GM12878 (cell line): ENCODE data around the gene DMD. TPM values are rescaled to one million over a fixed set of nuclear protein-coding genes. Genes with fewer than 3 reads are reported as not detected.

ENCODE experiments used
- ATAC-seq: fragments of 200-7000 bp; cut with Tn5 transposase; 3 replicates; pipeline ENCODE4 v1.9.1; 2020; ENCODE audit warnings: mild to moderate bottlenecking, moderate library complexity
- BruUV-seq: library from RNA; stranded (reverse); fragments of 400-500 nt; replicated peaks from 2 replicates; lab custom pipeline; 2021; lab: Mats Ljungman, UMichigan
- CTCF ChIA-PET: fragments of 300-600 bp; sonication (Branson Sonifier 250); formaldehyde crosslinking; extraction: SDS; loops from one replicate; lab custom pipeline; 2021; ENCODE audit warnings: inconsistent platforms; lab: Yijun Ruan, JAX
- POLR2A ChIA-PET: fragments of 350-600 bp; formaldehyde crosslinking; extraction: SDS; loops from one replicate; lab custom pipeline; 2021; ENCODE audit warnings: inconsistent platforms; lab: Charles Lee
- RAD21 ChIA-PET: fragments of 300-600 bp; sonication (Branson Sonifier 250); formaldehyde crosslinking; loops from one replicate; lab custom pipeline; 2023; ENCODE audit warnings: antibody characterized with exemption; ENCODE audit not compliant: unreplicated experiment; lab: Charles Lee
- SMC1A ChIA-PET: fragments of 300-600 bp; sonication (Branson Sonifier 250); formaldehyde crosslinking; loops from one replicate; lab custom pipeline; 2023; ENCODE audit not compliant: unreplicated experiment, uncharacterized antibody; lab: Charles Lee
- DNase-seq: peaks from one replicate; pipeline ENCODE4 v3.0.0-alpha.2; 2011; ENCODE audit warnings: low read depth, low spot score
- FAIRE-seq: peaks from 3 replicates; lab custom pipeline; 2011; peaks lifted over from hg19 to GRCh38; lab: Jason Lieb, UNC
- H2AFZ ChIP-seq: 2 replicates; pipeline ENCODE4 v1.6.0; 2011; ENCODE audit warnings: low read depth, low read length, control low read depth; ENCODE audit not compliant: control insufficient read depth
- H3K27ac ChIP-seq: 2 replicates; pipeline ENCODE4 v1.5.1; 2011; ENCODE audit warnings: control low read depth; ENCODE audit not compliant: control insufficient read depth, insufficient read depth
- H3K27me3 ChIP-seq, 2 experiments: replicated peaks in 1 of 2; 2 replicates each; pipeline versions ENCODE4 v1.6.0 to v1.6.1; 2011; ENCODE audit warnings: low read length in 1 of 2; ENCODE audit not compliant: control insufficient read depth in 2 of 2, insufficient read depth in 2 of 2
- H3K36me3 ChIP-seq, 2 experiments: 2 replicates each; pipeline ENCODE4 v1.5.1; 2011; ENCODE audit warnings: low read length in 1 of 2; ENCODE audit not compliant: control insufficient read depth in 2 of 2, insufficient read depth in 2 of 2
- H3K4me1 ChIP-seq: 2 replicates; pipeline ENCODE4 v1.6.1; 2011; ENCODE audit warnings: mild to moderate bottlenecking, low read length, moderate library complexity, mixed read lengths; ENCODE audit not compliant: control insufficient read depth, insufficient read depth
- H3K4me2 ChIP-seq: 2 replicates; pipeline ENCODE4 v1.6.0; 2011; ENCODE audit warnings: control low read depth; ENCODE audit not compliant: control insufficient read depth, insufficient read depth
- H3K4me3 ChIP-seq: fragments of 200-600 bp; sonication (generic); 2 replicates; pipeline ENCODE4 v1.5.1; 2016
- H3K79me2 ChIP-seq: 2 replicates; pipeline ENCODE4 v1.6.0; 2011; ENCODE audit warnings: low read length; ENCODE audit not compliant: control insufficient read depth, insufficient read depth
- H3K9ac ChIP-seq: 2 replicates; pipeline ENCODE4 v1.8.0; 2011; ENCODE audit warnings: low read length, control low read depth, mixed read lengths; ENCODE audit not compliant: control insufficient read depth, insufficient read depth
- H3K9me3 ChIP-seq: replicated peaks from 3 replicates; pipeline ENCODE4 v1.5.1; 2011; ENCODE audit warnings: mild to moderate bottlenecking, low read length; ENCODE audit not compliant: control insufficient read depth, insufficient read depth
- H4K20me1 ChIP-seq: 2 replicates; pipeline ENCODE4 v1.6.0; 2011; ENCODE audit not compliant: control insufficient read depth, insufficient read depth
- KDM1A ChIP-seq: fragments of 200-600 bp; sonication (generic); IDR thresholded peaks from 2 replicates; pipeline ENCODE4 v1.6.1; 2016; ENCODE audit warnings: borderline replicate concordance
- MYC ChIP-seq: IDR thresholded peaks from 2 replicates; pipeline ENCODE4 v1.6.1; 2011; ENCODE audit warnings: mild to moderate bottlenecking, low read length, moderate library complexity, inconsistent platforms; ENCODE audit not compliant: insufficient read depth, insufficient replicate concordance, insufficient read length, severe bottlenecking
- PAX5 ChIP-seq: IDR thresholded peaks from 2 replicates; pipeline ENCODE4 v1.6.1; 2011; ENCODE audit warnings: low read depth, low read length, borderline replicate concordance
- SREBF1 ChIP-seq: IDR thresholded peaks from 2 replicates; pipeline ENCODE4 v1.6.1; 2012; ENCODE audit warnings: mild to moderate bottlenecking, low read length
- STAT3 ChIP-seq: IDR thresholded peaks from 2 replicates; pipeline ENCODE4 v1.6.1; 2011; ENCODE audit warnings: low read depth, low read length, improper control_type of control experiment
- WRNIP1 ChIP-seq: IDR thresholded peaks from 2 replicates; pipeline ENCODE4 v1.6.1; 2011; ENCODE audit warnings: low read depth, low read length, improper control_type of control experiment, borderline replicate concordance
- ZNF24 ChIP-seq: fragments of 450-650 bp; IDR thresholded peaks from 2 replicates; pipeline ENCODE4 v1.6.1; 2017; ENCODE audit warnings: antibody characterized with exemption, mild to moderate bottlenecking
- WGBS: methylation state at CpG from one replicate; pipeline ENCODE4 v1.1.6; 2016; ENCODE audit warnings: low lambda C conversion rate; ENCODE audit not compliant: insufficient replicate concordance, insufficient coverage; ENCODE audit errors: missing lambda C conversion rate; 5-methylcytosine and 5-hydroxymethylcytosine counted together
- in situ Hi-C: fragments of 300-500 bp; cut with MboI; formaldehyde crosslinking; loops from 9 replicates; pipeline ENCODE4 v1.14.3; 2018; ENCODE audit warnings: mixed read lengths
- intact Hi-C: fragments of 100-400 bp; cut with micrococcal nuclease; formaldehyde crosslinking; loops from one replicate; pipeline ENCODE4 v1.14.2; 2022; ENCODE audit not compliant: unreplicated experiment
- polyA plus RNA-seq, 11 experiments: library from polyadenylated mRNA; depleted of rRNA in 4 of 11; unstranded in 6 of 11; stranded (reverse) in 5 of 11; fragments of >200 nt; fragmentation: Nextera tagmentation in 4 of 11; fragmentation: Illumina TruSeq in 1 of 11; extraction: Ambion mirVana in 4 of 11; extraction: Trizol in 1 of 11; gene quantifications; 1 replicate in 1 of 11; 2 replicates in 10 of 11; pipeline versions ENCODE4 v1.2.1 to v1.2.3, GENCODE V29; 2011 to 2016; ENCODE audit warnings: inconsistent platforms in 2 of 11, missing spikeins in 2 of 11, low read depth in 1 of 11
- total RNA-seq, 4 experiments: library from RNA; depleted of rRNA in 3 of 4; stranded (reverse); fragments of >200 nt in 3 of 4; fragmentation: Illumina TruSeq in 1 of 4; extraction: Trizol in 1 of 4; gene quantifications; 2 replicates each; pipeline versions ENCODE4 v1.2.1 to v1.2.3, GENCODE V29; 2013 to 2021
- TF ChIP-seq, protein P1 (sequence below): IDR thresholded peaks from 2 replicates; pipeline ENCODE4 v1.6.1; 2011; ENCODE audit warnings: mild to moderate bottlenecking, low read depth, low read length, moderate library complexity; ENCODE audit not compliant: insufficient replicate concordance

DMD gene
- total and polyA plus RNA-seq, 10 of the 15 experiments (the other 5 are each of a cell fraction or from before 2014, with no cell fraction given), result 1.4 to 24.3 (median 4.3) TPM

DNA sequence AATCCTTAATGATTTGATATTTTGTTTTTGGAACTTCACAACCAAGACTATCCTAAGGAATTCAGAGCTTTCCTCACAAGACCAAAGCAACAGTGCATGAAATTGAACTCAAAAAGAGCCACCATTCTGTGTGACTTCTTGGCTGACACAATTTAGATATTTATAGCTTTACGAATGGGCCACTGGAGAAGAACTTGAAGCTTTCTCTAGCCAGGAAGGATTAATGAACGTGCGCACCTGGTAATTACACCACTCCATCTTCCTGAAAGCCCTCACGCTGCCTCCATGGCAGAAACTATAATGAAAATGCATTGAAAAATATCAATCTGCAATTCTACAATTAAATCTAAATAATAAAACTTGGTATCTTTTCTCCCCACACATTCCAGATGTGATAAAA lies 1057.8 kb downstream of the DMD start (continued):
- no peak for TF ChIP-seq PAX5
- no peak for TF ChIP-seq KDM1A
- TF ChIP-seq SREBF1, result no peak

DNA sequence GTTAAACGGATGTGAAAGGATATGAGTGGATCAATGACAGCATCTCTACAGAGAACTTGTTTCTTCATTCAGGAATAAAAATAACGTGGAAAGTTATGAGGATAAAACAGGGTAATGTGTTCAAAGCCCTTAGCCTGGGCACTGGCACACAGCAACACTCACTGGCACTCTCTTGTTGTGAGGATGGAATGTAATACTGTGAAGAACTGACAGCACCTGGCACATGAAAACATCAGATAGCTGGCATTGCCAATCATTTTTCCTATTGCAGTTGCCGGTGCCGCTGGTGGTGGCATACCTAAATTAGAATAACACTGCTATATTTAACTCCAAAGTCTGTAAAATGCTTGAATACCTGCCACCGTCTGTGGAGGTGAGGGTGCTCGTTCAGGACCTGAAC lies 1061.2 kb downstream of the DMD start:
- H2AFZ ChIP-seq, result no peak overlapping the region
- no peak overlapping the region for H3K9ac ChIP-seq
- no peaks in the 10 kb centered on the region for H3K79me2 ChIP-seq
- no peaks in the 10 kb centered on the region for H3K9me3 ChIP-seq
- no peaks in the 10 kb centered on the region for H3K36me3 ChIP-seq
- no peaks in the 10 kb centered on the region for H4K20me1 ChIP-seq
- H3K4me3 ChIP-seq, result no peak overlapping the region
- no peak overlapping the region for H3K4me2 ChIP-seq
- intact Hi-C loops (no loop called here), in situ Hi-C loops (no loop called here)
- H3K4me1 ChIP-seq, result no peaks in the 10 kb centered on the region
- ChIA-PET POLR2A (no interaction called here), RAD21 (no interaction called here), CTCF (no interaction called here), SMC1A (no interaction called here)
- H3K27ac ChIP-seq, result no peak overlapping the region
- DNase-seq, result no peak
- no TSS peak for BruUV-seq
- no peak for FAIRE-seq
- ATAC-seq, result no peak
- no peaks in the 10 kb centered on the region for H3K27me3 ChIP-seq
- WGBS, result 7% methylated on average over 6 of the region's 6 CpGs
- TF ChIP-seq ZNF24 (no peak), WRNIP1 (no peak), MYC (no peak), STAT3 (no peak)
- TF ChIP-seq, protein P1, sequence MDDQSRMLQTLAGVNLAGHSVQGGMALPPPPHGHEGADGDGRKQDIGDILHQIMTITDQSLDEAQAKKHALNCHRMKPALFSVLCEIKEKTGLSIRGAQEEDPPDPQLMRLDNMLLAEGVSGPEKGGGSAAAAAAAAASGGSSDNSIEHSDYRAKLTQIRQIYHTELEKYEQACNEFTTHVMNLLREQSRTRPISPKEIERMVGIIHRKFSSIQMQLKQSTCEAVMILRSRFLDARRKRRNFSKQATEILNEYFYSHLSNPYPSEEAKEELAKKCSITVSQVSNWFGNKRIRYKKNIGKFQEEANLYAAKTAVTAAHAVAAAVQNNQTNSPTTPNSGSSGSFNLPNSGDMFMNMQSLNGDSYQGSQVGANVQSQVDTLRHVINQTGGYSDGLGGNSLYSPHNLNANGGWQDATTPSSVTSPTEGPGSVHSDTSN, result no peak
